ENCODE data around the gene SENP1. TPM values are rescaled to one million over a fixed set of nuclear protein-coding genes. Genes with fewer than 3 reads are reported as not detected.

Gene SENP1
- total RNA-seq, 6 experiments from 2014 or later, result 3.6 to 6.5 (median 5.1) TPM

DNA sequence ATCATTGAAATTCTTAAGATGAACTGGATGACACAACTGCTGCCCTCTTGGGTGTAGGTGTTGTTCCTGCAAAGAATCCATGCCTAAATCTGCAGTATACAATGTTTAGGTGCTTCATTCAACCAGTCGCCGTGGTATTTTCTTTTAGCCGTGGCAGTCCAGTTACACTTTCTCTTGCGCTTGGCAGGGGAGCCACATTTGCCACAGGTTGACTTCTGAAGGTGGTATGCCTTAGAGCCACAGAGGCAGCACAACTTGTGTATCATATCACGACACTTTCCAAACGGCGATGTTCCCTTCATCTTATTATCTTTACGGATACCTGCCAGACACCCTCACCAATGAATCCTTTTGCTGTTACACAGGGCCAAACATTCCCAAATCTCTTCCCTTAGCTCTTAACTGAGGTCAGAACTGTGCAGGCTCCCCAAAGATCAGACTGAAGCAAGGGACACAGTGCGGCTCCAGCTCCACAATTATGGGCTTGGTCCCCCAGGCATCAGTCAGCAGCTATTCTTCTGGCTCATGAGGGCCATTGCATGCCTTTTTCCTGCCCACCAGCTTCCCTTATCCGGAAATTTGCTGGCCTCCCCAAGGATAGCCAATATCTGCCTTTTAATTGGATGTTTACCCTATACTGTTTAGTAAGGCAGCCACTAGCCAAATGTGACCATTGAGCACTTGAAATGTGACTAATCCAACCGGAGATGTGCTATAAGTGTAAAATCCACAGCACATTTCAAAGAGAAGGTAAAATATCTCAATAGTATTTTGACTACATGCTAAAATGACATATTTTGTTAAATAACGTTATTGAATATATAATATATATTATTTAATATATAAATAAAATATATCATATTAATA lies 50.7 kb downstream of the SENP1 start:
- WGBS (ENCODE audit: insufficient coverage, low coverage, low lambda C conversion rate, missing lambda C conversion rate), result 92% methylated on average over 11 of the region's 12 CpGs
- TF ChIP-seq, protein P1, sequence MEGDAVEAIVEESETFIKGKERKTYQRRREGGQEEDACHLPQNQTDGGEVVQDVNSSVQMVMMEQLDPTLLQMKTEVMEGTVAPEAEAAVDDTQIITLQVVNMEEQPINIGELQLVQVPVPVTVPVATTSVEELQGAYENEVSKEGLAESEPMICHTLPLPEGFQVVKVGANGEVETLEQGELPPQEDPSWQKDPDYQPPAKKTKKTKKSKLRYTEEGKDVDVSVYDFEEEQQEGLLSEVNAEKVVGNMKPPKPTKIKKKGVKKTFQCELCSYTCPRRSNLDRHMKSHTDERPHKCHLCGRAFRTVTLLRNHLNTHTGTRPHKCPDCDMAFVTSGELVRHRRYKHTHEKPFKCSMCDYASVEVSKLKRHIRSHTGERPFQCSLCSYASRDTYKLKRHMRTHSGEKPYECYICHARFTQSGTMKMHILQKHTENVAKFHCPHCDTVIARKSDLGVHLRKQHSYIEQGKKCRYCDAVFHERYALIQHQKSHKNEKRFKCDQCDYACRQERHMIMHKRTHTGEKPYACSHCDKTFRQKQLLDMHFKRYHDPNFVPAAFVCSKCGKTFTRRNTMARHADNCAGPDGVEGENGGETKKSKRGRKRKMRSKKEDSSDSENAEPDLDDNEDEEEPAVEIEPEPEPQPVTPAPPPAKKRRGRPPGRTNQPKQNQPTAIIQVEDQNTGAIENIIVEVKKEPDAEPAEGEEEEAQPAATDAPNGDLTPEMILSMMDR (IDR thresholded peaks at IDR 0.05), result no peak
- no peak for TF ChIP-seq POLR2A (IDR thresholded peaks at IDR 0.05)
- Histone ChIP-seq H3K4me1 (no peaks in the 10 kb centered on the region), H3K36me3 (peaks cover 0 to 6% (median 0%) of the 10 kb centered on the region in 4 donors), H3K9me3 (no peaks in the 10 kb centered on the region), H3K27ac (no peak overlapping the region), H3K27me3 (no peaks in the 10 kb centered on the region), H3K4me3 (no peak overlapping the region)
- ATAC-seq (no peak), DNase-seq (no peak)
- intact Hi-C loops (cut with DNase I), result no loop called here

DNA sequence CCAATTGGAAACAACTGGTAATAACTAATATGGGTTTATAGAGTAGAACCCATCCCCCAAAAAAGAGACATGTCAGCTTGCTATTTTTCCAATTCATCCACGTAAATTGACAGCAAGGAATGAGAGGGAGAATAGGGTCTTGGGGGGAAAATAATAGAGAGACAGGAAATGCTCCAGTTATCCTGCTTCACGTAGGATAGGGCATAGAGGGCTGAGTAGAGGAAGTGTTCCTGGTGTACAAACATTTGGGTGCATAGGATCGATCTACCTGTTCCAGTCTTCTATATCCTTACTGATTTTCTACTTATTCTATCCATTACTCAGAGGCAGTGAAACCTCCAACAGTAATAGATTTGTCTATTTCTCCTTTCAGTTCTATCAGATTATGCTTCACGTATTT lies 52.0 kb downstream of the SENP1 start:
- Histone ChIP-seq H3K36me3 (peaks cover 0 to 5% (median 0%) of the 10 kb centered on the region in 4 donors), H3K4me3 (no peak overlapping the region), H3K9me3 (no peaks in the 10 kb centered on the region), H3K27ac (no peak overlapping the region), H3K4me1 (no peaks in the 10 kb centered on the region), H3K27me3 (no peaks in the 10 kb centered on the region)
- intact Hi-C loops (cut with DNase I), result no loop called here
- ATAC-seq (no peak), DNase-seq (no peak)
- WGBS (ENCODE audit: insufficient coverage, low coverage, low lambda C conversion rate, missing lambda C conversion rate), result 90% methylated on average over 4 of the region's 4 CpGs
- TF ChIP-seq POLR2A (IDR thresholded peaks at IDR 0.05), result no peak
- TF ChIP-seq, protein P1 (IDR thresholded peaks at IDR 0.05), result no peak

DNA sequence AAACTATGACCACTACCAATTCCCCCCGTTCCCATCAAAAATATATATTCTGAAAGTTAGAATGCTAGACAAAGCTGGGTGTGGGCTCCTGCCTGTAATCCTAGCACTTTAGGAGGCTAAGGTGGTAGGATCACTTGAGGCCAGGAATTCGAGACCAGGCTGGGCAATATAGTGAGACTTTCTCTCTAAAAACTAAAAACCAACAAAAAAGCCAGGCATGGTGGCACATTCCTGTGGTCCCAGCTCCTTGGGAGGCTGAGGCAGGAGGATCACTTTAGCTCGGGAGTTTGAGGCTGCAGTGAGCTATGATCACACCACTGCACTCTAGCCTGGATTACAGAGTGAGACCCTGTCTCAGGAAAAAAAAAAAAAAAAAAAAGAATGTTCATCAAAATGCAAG lies 52.8 kb downstream of the SENP1 start:
- 89% methylated on average over 3 of the region's 3 CpGs for WGBS (ENCODE audit: insufficient coverage, low coverage, low lambda C conversion rate, missing lambda C conversion rate)
- Histone ChIP-seq H3K9me3 (no peaks in the 10 kb centered on the region), H3K36me3 (peaks cover 0 to 13% (median 0%) of the 10 kb centered on the region in 4 donors), H3K4me3 (no peak overlapping the region), H3K4me1 (no peaks in the 10 kb centered on the region), H3K27ac (no peak overlapping the region), H3K27me3 (no peaks in the 10 kb centered on the region)
- ATAC-seq (no peak), DNase-seq (no peak)
- intact Hi-C loops (cut with DNase I), result no loop called here
- no peak for TF ChIP-seq POLR2A (IDR thresholded peaks at IDR 0.05)
- TF ChIP-seq, protein P1 (IDR thresholded peaks at IDR 0.05), result no peak

DNA sequence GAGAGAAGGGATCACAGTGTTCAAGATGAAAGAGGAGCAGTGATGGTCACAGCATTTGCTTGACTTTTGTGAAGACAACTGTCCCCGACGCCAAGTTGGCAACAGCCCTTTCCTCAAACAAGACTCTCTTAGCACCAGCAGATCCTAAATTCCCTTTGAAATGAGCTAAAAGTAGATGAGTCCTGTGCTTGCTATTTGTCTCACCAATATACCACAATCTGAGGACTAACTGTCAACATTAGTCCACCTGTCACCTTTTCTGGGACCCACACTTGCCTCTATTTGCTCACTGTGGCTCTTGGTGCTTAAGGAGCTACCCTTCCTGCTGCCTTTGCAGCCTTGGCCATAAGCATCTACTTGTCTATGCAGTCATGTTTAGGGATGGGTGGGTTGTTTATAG lies 54.2 kb downstream of the SENP1 start:
- intact Hi-C loops (cut with DNase I), result no loop called here
- no peak for DNase-seq
- no peaks in the 10 kb centered on the region for H3K27me3 ChIP-seq
- no peak overlapping the region for H3K27ac ChIP-seq
- no peaks in the 10 kb centered on the region for H3K4me1 ChIP-seq
- H3K4me3 ChIP-seq, result no peak overlapping the region
- 93% methylated on average over 2 of the region's 2 CpGs for WGBS (ENCODE audit: insufficient coverage, low coverage, low lambda C conversion rate, missing lambda C conversion rate)
- H3K9me3 ChIP-seq, result no peaks in the 10 kb centered on the region
- peaks cover 0 to 22% (median 0%) of the 10 kb centered on the region in 4 donors for H3K36me3 ChIP-seq
- TF ChIP-seq, protein P1 (IDR thresholded peaks at IDR 0.05), result no peak
- TF ChIP-seq POLR2A (IDR thresholded peaks at IDR 0.05), result no peak
- ATAC-seq, result no peak
